B cell (primary cell): ENCODE data around the gene HSPD1. TPM values are rescaled to one million over a fixed set of nuclear protein-coding genes. Genes with fewer than 3 reads are reported as not detected.
A peak's percentile ranks its signal among the peaks of the same experiment; 100 is the strongest.

Experiments used
- ATAC-seq: fragments of 200-7000 bp; cut with Tn5 transposase; one replicate; pipeline ENCODE4 v1.10.0; 2021; ENCODE audit warnings: low read depth, mild to moderate bottlenecking, moderate number of reproducible peaks, moderate library complexity
- CTCF ChIA-PET: fragments of 350-600 bp; sonication (Branson Sonifier 250); formaldehyde crosslinking; loops from one replicate; lab custom pipeline; 2021; ENCODE audit warnings: antibody characterized with exemption, inconsistent platforms; lab: Charles Lee
- POLR2A ChIA-PET: fragments of 350-600 bp; sonication (Branson Sonifier 250); formaldehyde crosslinking; loops from one replicate; lab custom pipeline; 2021; ENCODE audit warnings: antibody characterized with exemption; lab: Charles Lee
- DNase-seq: peaks from one replicate; pipeline ENCODE4 v3.0.0; 2013
- H2AFZ ChIP-seq: 2 replicates; pipeline ENCODE4 v1.6.1; 2012; ENCODE audit warnings: mild to moderate bottlenecking, low read depth, low read length; ENCODE audit not compliant: insufficient read depth, poor library complexity, severe bottlenecking
- H3K27ac ChIP-seq, 2 donors: 1 replicate in 1 of 2; 2 replicates in 1 of 2; pipeline ENCODE4 v1.5.1; 2012 to 2013; ENCODE audit warnings: low read length in 2 of 2, mild to moderate bottlenecking in 2 of 2, moderate library complexity in 1 of 2
- H3K27me3 ChIP-seq, 4 experiments: fragments of 200-600 bp in 1 of 4; sonication (generic) in 1 of 4; replicated peaks in 1 of 4; 1 replicate in 2 of 4; 2 replicates in 2 of 4; pipeline versions ENCODE4 v1.6.1 to v1.7.0; 2013 to 2016; ENCODE audit warnings: low read length in 3 of 4, mild to moderate bottlenecking in 2 of 4, mixed read lengths in 1 of 4, moderate library complexity in 1 of 4; ENCODE audit not compliant: insufficient read depth in 4 of 4, control insufficient read depth in 3 of 4; ENCODE audit errors: control extremely low read depth in 1 of 4
- H3K36me3 ChIP-seq, 2 experiments: replicated peaks in 1 of 2; 1 replicate in 1 of 2; 2 replicates in 1 of 2; pipeline versions ENCODE4 v1.6.1 to v1.7.1; 2013; ENCODE audit warnings: low read length in 1 of 2; ENCODE audit not compliant: insufficient read depth in 2 of 2, control insufficient read depth in 1 of 2; ENCODE audit errors: control extremely low read depth in 1 of 2, extremely low read depth in 1 of 2
- H3K4me1 ChIP-seq, 2 donors: fragments of 200-600 bp in 1 of 2; sonication (generic) in 1 of 2; 1 replicate in 1 of 2; 2 replicates in 1 of 2; pipeline versions ENCODE4 v1.5.1 to v1.6.1; 2013 to 2017; ENCODE audit warnings: low read length in 2 of 2; ENCODE audit not compliant: control insufficient read depth in 2 of 2, insufficient read depth in 2 of 2
- H3K4me2 ChIP-seq: replicated peaks from 2 replicates; pipeline ENCODE3; 2012; ENCODE audit warnings: mild to moderate bottlenecking, low read depth, low read length; ENCODE audit not compliant: poor library complexity, severe bottlenecking
- H3K4me3 ChIP-seq, 5 experiments: fragments of 200-600 bp in 1 of 5; sonication (generic) in 1 of 5; 1 replicate in 3 of 5; 2 replicates in 2 of 5; pipeline versions ENCODE4 v1.5.1 to v1.7.0; 2011 to 2016; ENCODE audit warnings: low read length in 4 of 5, mild to moderate bottlenecking in 4 of 5, low read depth in 2 of 5, control low read depth in 1 of 5, moderate library complexity in 1 of 5; ENCODE audit not compliant: insufficient read depth in 1 of 5; ENCODE audit errors: control extremely low read depth in 1 of 5, extremely low read depth in 1 of 5
- H3K79me2 ChIP-seq: fragments of 200-600 bp; sonication (generic); one replicate; pipeline ENCODE4 v1.6.0; 2016; ENCODE audit warnings: low read length; ENCODE audit not compliant: control insufficient read depth, insufficient read depth
- H3K9ac ChIP-seq: fragments of 200-600 bp; sonication (generic); 2 replicates; pipeline ENCODE4 v1.6.1; 2017; ENCODE audit warnings: mild to moderate bottlenecking, low read length, moderate library complexity
- H3K9me3 ChIP-seq, 3 donors: one replicate each; pipeline versions ENCODE4 v1.6.1 to v1.7.1; 2013; ENCODE audit warnings: low read length in 2 of 3; ENCODE audit not compliant: control insufficient read depth in 2 of 3, insufficient read depth in 1 of 3; ENCODE audit errors: control extremely low read depth in 1 of 3
- H4K20me1 ChIP-seq: 2 replicates; pipeline ENCODE4 v1.6.0; 2012; ENCODE audit warnings: mild to moderate bottlenecking, low read length; ENCODE audit not compliant: insufficient read depth, control insufficient read depth, poor library complexity, severe bottlenecking
- H3K27ac Mint-ChIP-seq: one replicate; pipeline ENCODE4 v1.8.0; 2021; ENCODE audit warnings: mixed read lengths
- H3K27me3 Mint-ChIP-seq: one replicate; pipeline ENCODE4 v1.8.0; 2021; ENCODE audit warnings: mixed read lengths
- H3K4me1 Mint-ChIP-seq: one replicate; pipeline ENCODE4 v1.8.0; 2021; ENCODE audit warnings: mixed read lengths
- H3K4me3 Mint-ChIP-seq: one replicate; pipeline ENCODE4 v1.8.0; 2021; ENCODE audit warnings: mixed read lengths
- H3K9me3 Mint-ChIP-seq: one replicate; pipeline ENCODE4 v1.8.0; 2022; ENCODE audit warnings: mixed read lengths; ENCODE audit not compliant: insufficient read depth
- EZH2 ChIP-seq: IDR thresholded peaks from 2 replicates; pipeline ENCODE4 v1.6.1; 2012; ENCODE audit warnings: borderline replicate concordance, low read depth, mild to moderate bottlenecking, moderate library complexity, low read length; ENCODE audit not compliant: insufficient read depth, poor library complexity, severe bottlenecking
- WGBS: methylation state at CpG from one replicate; pipeline ENCODE4 v1.1.5; 2013; ENCODE audit warnings: missing lambda C conversion rate; ENCODE audit not compliant: insufficient coverage; 5-methylcytosine and 5-hydroxymethylcytosine counted together
- intact Hi-C: fragments of 100-400 bp; cut with micrococcal nuclease; formaldehyde crosslinking; loops from one replicate; pipeline ENCODE4 v1.10.0; 2022
- polyA plus RNA-seq: library from polyadenylated mRNA; depleted of rRNA; stranded (reverse); fragments of >200 nt; gene quantifications from 2 replicates; pipeline ENCODE4 v1.2.3, GENCODE V29; 2012
- total RNA-seq, 2 donors: library from RNA; stranded (reverse); fragments of 120-200 nt in 1 of 2; gene quantifications; 1 replicate in 1 of 2; 2 replicates in 1 of 2; pipeline versions ENCODE4 v1.2.3 to v1.2.4, GENCODE V29; 2013 to 2022
- TF ChIP-seq, protein P1 (sequence below): fragments of 200-600 bp; IDR thresholded peaks from one replicate; pipeline ENCODE4 v1.8.0; 2022; ENCODE audit warnings: antibody characterized with exemption, mild to moderate bottlenecking

Gene HSPD1
- total and polyA plus RNA-seq, 2 donors (not counting 1 experiment from before 2014, with no cell fraction given) = 46.6 to 112 TPM

DNA sequence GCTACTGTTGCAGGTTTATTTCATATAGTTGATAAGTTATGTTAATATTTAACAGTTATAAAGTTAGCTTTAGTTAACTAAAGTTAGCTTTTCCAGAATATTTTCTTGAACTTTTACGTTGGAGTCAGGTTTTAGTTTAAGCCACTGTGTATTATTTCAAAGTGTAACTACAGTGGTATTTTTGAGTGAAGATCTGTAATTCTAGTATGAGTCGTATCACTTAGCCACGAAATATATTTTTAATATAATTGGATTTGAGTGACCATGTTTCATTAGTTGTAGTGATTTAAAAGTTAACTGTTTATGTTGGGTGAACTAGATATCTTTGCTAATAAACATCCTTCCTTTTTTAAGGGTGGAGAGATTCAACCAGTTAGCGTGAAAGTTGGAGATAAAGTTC lies 3.0 kb upstream of the HSPD1 start:
- no peak for TF ChIP-seq EZH2
- TF ChIP-seq, protein P1, sequence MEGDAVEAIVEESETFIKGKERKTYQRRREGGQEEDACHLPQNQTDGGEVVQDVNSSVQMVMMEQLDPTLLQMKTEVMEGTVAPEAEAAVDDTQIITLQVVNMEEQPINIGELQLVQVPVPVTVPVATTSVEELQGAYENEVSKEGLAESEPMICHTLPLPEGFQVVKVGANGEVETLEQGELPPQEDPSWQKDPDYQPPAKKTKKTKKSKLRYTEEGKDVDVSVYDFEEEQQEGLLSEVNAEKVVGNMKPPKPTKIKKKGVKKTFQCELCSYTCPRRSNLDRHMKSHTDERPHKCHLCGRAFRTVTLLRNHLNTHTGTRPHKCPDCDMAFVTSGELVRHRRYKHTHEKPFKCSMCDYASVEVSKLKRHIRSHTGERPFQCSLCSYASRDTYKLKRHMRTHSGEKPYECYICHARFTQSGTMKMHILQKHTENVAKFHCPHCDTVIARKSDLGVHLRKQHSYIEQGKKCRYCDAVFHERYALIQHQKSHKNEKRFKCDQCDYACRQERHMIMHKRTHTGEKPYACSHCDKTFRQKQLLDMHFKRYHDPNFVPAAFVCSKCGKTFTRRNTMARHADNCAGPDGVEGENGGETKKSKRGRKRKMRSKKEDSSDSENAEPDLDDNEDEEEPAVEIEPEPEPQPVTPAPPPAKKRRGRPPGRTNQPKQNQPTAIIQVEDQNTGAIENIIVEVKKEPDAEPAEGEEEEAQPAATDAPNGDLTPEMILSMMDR = no peak
- Histone ChIP-seq H3K27me3 (no peaks in the 10 kb centered on the region), H2AFZ (no peak overlapping the region), H3K4me2 (peak overlapping the region; percentile 93), H3K27ac (peak overlapping the region in 1 of 2 donors; percentile 85), H3K4me1 (peaks cover 25 to 27% of the 10 kb centered on the region in 2 donors), H4K20me1 (peaks cover 12% of the 10 kb centered on the region), H3K4me3 (no peak overlapping the region), H3K9me3 (no peaks in the 10 kb centered on the region), H3K9ac (no peak overlapping the region), H3K36me3 (peaks cover 0 to 18% of the 10 kb centered on the region in 2 experiments), H3K79me2 (peaks cover 75% of the 10 kb centered on the region)
- ATAC-seq = no peak
- WGBS = no CpG with 5 or more reads among the region's 4 CpGs
- H3K4me1 Mint-ChIP-seq = peaks cover 32% of the 10 kb centered on the region
- DNase-seq = no peak
- no peak overlapping the region for H3K27ac Mint-ChIP-seq
- no peaks in the 10 kb centered on the region for H3K27me3 Mint-ChIP-seq
- ChIA-PET CTCF (interaction anchor here (1.6 kb wide), 1 partner anchor 14 kb away, joined by 5 read pairs; the partner anchor contains the start of gene MOB4), POLR2A (interaction anchor here (0.9 to 4.5 kb wide), 2 partner anchors 13 to 50 kb away, joined by 3 to 62 read pairs; partner anchors contain the start of genes COQ10B and MOB4)
- H3K9me3 Mint-ChIP-seq = no peaks in the 10 kb centered on the region
- intact Hi-C loops = no loop called here
- no peak overlapping the region for H3K4me3 Mint-ChIP-seq

DNA sequence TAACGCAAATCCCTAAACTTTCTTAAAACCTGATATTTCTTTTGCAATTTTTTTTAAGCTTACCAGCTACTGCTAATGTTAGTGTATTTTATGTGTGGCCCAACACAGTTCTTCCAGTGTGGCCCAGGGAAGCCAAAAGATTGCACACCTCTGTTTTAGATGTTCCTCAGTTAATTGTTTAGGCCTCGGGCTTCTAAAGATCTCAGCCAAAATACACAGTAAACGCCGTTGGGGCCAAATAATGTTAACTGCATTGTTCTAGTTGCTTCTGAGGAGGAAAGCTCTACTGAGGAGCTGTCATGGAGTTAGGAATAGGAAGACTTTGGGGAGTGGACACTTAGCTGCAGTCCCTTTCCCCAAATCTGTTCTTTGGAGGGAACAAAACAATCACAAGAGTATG lies 2.6 kb upstream of the HSPD1 start:
- H3K4me3 ChIP-seq = no peak overlapping the region
- Mint-ChIP-seq H3K27ac (peak overlapping the region; percentile 69), H3K4me1 (peaks cover 37% of the 10 kb centered on the region), H3K9me3 (no peaks in the 10 kb centered on the region), H3K4me3 (peak overlapping the region; percentile 98), H3K27me3 (no peaks in the 10 kb centered on the region)
- H3K9me3 ChIP-seq = no peaks in the 10 kb centered on the region
- H4K20me1 ChIP-seq = peaks cover 12% of the 10 kb centered on the region
- no CpG with 5 or more reads among the region's 4 CpGs for WGBS
- H3K36me3 ChIP-seq = peaks cover 0 to 21% of the 10 kb centered on the region in 2 experiments
- ATAC-seq = no peak
- CTCF ChIA-PET = interaction anchor here (1.6 kb wide), 1 partner anchor 14 kb away, joined by 5 read pairs; the partner anchor contains the start of gene MOB4
- POLR2A ChIA-PET = interaction anchor here (0.7 to 4.5 kb wide), 3 partner anchors 14 to 98 kb away, joined by 3 to 62 read pairs (median 3); partner anchors contain the start of genes COQ10B and MOB4
- TF ChIP-seq, protein P1 = no peak
- no peak for TF ChIP-seq EZH2
- peaks cover 75% of the 10 kb centered on the region for H3K79me2 ChIP-seq
- H3K27me3 ChIP-seq = no peaks in the 10 kb centered on the region
- no peak overlapping the region for H2AFZ ChIP-seq
- intact Hi-C loops = no loop called here
- peak overlapping the region in 1 of 2 donors; percentile 85 for H3K27ac ChIP-seq
- H3K9ac ChIP-seq = no peak overlapping the region
- H3K4me2 ChIP-seq = peak overlapping the region; percentile 93
- H3K4me1 ChIP-seq = peaks cover 27 to 29% of the 10 kb centered on the region in 2 donors
- no peak for DNase-seq
